ENCODE data around the gene ATXN7. TPM values are rescaled to one million over a fixed set of nuclear protein-coding genes. Genes with fewer than 3 reads are reported as not detected.
A peak's percentile ranks its signal among the peaks of the same experiment; 100 is the strongest.

The ATXN7 gene
- total and polyA plus RNA-seq, 2 of the 13 experiments (the other 11 are each of a cell fraction or from before 2014, with no cell fraction given) = 13.8 to 20.0 TPM

DNA sequence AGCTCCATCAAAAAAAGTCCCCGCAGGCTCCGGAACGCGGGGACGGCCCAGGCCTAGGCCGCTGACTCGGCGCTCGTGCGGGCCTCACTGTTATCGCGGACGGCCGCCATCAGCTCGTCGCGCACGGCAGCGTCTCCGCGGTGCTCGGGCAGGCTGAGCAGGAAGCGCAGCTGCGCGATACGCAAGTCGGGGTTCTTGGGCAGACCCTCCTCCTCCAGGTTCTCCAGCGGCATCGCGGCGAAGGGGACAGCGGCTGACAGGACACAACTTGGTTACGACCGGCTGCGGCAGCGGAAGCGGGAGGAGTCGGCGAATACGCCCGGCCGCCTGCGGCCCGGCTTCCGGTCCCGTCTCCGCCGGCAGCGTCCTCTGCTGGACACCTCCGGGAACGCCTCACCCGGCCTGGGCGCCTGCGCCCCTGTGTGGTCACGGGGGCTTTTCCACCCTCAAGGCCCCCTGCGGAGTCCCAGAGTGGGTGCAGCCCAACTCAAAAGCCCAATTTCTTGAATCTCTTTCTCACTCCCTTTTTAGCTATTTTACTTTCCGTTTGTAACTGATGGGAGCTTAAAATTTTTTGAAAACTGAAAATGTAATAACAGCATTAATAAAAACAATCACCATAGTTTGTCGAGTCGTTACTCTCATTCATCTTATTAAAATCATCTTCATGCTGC, 159.7 kb downstream of the ATXN7 start, which contains the start of gene PSMD6 (continued):
- TF ChIP-seq, protein P1, sequence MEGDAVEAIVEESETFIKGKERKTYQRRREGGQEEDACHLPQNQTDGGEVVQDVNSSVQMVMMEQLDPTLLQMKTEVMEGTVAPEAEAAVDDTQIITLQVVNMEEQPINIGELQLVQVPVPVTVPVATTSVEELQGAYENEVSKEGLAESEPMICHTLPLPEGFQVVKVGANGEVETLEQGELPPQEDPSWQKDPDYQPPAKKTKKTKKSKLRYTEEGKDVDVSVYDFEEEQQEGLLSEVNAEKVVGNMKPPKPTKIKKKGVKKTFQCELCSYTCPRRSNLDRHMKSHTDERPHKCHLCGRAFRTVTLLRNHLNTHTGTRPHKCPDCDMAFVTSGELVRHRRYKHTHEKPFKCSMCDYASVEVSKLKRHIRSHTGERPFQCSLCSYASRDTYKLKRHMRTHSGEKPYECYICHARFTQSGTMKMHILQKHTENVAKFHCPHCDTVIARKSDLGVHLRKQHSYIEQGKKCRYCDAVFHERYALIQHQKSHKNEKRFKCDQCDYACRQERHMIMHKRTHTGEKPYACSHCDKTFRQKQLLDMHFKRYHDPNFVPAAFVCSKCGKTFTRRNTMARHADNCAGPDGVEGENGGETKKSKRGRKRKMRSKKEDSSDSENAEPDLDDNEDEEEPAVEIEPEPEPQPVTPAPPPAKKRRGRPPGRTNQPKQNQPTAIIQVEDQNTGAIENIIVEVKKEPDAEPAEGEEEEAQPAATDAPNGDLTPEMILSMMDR (CRISPR knock-in tag; IDR thresholded peaks at IDR 0.05) = peak; percentile 99
- TF ChIP-seq MIER2 (CRISPR knock-in tag; IDR thresholded peaks at IDR 0.05) (peak; percentile 66; the same call in 1 of the 2 replicates), KLF6 (CRISPR knock-in tag; IDR thresholded peaks at IDR 0.05) (no peak), EHMT2 (IDR thresholded peaks at IDR 0.05; ENCODE audit: borderline replicate concordance, low read depth, low read length) (no peak), ZNF891 (CRISPR knock-in tag; IDR thresholded peaks at IDR 0.05) (peak; percentile 97), AGO2 (optimal IDR thresholded peaks at IDR 0.05; ENCODE audit: low read depth, low read length) (peak; percentile 84), SRSF9 (IDR thresholded peaks at IDR 0.05; ENCODE audit: borderline replicate concordance, insufficient read depth, low read depth, low read length, poor library complexity, severe bottlenecking) (no peak), POLR2A (IDR thresholded peaks at IDR 0.05; ENCODE audit: insufficient read depth in 1 of 2, low read depth in 2 of 2, low read length in 2 of 2) (peak; percentile 82 to 83), ZNF335 (CRISPR knock-in tag; IDR thresholded peaks at IDR 0.05) (no peak), KMT2A (CRISPR knock-in tag; IDR thresholded peaks at IDR 0.05) (peak; percentile 97), ZNF274 (CRISPR knock-in tag; IDR thresholded peaks at IDR 0.05) (peak; percentile 78), MBD4 (IDR thresholded peaks at IDR 0.05; ENCODE audit: borderline replicate concordance, low read length) (no peak), HES4 (CRISPR knock-in tag; IDR thresholded peaks at IDR 0.05; ENCODE audit: borderline replicate concordance) (peak; percentile 82), ZNF792 (CRISPR knock-in tag; IDR thresholded peaks at IDR 0.05) (peak; percentile 76; the same call in 1 of the 2 replicates), ATRX (CRISPR knock-in tag; IDR thresholded peaks at IDR 0.05; ENCODE audit: borderline replicate concordance) (no peak), RBM39 (IDR thresholded peaks at IDR 0.05; ENCODE audit: low read depth, low read length, poor library complexity, severe bottlenecking) (peak; percentile 74), MTF1 (CRISPR knock-in tag; IDR thresholded peaks at IDR 0.05) (no peak), TBL1XR1 (IDR thresholded peaks at IDR 0.05; ENCODE audit: borderline replicate concordance, low read length, partially characterized antibody) (peak; percentile 62)
- TF ChIP-seq, protein P2, sequence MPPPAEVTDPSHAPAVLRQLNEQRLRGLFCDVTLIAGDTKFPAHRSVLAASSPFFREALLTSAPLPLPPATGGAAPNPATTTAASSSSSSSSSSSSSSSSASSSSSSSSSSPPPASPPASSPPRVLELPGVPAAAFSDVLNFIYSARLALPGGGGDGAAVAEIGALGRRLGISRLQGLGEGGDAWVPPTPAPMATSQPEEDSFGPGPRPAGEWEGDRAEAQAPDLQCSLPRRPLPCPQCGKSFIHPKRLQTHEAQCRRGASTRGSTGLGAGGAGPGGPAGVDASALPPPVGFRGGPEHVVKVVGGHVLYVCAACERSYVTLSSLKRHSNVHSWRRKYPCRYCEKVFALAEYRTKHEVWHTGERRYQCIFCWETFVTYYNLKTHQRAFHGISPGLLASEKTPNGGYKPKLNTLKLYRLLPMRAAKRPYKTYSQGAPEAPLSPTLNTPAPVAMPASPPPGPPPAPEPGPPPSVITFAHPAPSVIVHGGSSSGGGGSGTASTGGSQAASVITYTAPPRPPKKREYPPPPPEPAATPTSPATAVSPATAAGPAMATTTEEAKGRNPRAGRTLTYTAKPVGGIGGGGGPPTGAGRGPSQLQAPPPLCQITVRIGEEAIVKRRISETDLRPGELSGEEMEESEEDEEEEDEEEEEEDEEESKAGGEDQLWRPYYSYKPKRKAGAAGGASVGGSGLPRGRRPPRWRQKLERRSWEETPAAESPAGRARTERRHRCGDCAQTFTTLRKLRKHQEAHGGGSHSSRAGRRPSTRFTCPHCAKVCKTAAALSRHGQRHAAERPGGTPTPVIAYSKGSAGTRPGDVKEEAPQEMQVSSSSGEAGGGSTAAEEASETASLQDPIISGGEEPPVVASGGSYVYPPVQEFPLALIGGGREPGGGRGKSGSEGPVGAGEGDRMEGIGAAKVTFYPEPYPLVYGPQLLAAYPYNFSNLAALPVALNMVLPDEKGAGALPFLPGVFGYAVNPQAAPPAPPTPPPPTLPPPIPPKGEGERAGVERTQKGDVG (CRISPR knock-in tag; IDR thresholded peaks at IDR 0.05; ENCODE audit: borderline replicate concordance) = 0 out of 2 replicates have a peak, but pooled peaks have one; percentile 44
- TF ChIP-seq, protein P3, sequence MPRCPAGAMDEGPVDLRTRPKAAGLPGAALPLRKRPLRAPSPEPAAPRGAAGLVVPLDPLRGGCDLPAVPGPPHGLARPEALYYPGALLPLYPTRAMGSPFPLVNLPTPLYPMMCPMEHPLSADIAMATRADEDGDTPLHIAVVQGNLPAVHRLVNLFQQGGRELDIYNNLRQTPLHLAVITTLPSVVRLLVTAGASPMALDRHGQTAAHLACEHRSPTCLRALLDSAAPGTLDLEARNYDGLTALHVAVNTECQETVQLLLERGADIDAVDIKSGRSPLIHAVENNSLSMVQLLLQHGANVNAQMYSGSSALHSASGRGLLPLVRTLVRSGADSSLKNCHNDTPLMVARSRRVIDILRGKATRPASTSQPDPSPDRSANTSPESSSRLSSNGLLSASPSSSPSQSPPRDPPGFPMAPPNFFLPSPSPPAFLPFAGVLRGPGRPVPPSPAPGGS (CRISPR knock-in tag; IDR thresholded peaks at IDR 0.05) = peak; percentile 85
- TF ChIP-seq, protein P4, sequence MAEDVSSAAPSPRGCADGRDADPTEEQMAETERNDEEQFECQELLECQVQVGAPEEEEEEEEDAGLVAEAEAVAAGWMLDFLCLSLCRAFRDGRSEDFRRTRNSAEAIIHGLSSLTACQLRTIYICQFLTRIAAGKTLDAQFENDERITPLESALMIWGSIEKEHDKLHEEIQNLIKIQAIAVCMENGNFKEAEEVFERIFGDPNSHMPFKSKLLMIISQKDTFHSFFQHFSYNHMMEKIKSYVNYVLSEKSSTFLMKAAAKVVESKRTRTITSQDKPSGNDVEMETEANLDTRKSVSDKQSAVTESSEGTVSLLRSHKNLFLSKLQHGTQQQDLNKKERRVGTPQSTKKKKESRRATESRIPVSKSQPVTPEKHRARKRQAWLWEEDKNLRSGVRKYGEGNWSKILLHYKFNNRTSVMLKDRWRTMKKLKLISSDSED (CRISPR knock-in tag; IDR thresholded peaks at IDR 0.05) = 0 out of 2 replicates have a peak, but pooled peaks have one; percentile 51

Measured in HepG2 (cell line).